GM12801 (cell line): Measurements from ENCODE around the gene C12orf75.

Experiments
- CTCF ChIP-seq: IDR thresholded peaks from one replicate; pipeline ENCODE4 v1.5.1; 2011; ENCODE audit warnings: control low read depth; ENCODE audit not compliant: insufficient read length; ENCODE audit errors: extremely low read depth

The C12orf75 gene

DNA sequence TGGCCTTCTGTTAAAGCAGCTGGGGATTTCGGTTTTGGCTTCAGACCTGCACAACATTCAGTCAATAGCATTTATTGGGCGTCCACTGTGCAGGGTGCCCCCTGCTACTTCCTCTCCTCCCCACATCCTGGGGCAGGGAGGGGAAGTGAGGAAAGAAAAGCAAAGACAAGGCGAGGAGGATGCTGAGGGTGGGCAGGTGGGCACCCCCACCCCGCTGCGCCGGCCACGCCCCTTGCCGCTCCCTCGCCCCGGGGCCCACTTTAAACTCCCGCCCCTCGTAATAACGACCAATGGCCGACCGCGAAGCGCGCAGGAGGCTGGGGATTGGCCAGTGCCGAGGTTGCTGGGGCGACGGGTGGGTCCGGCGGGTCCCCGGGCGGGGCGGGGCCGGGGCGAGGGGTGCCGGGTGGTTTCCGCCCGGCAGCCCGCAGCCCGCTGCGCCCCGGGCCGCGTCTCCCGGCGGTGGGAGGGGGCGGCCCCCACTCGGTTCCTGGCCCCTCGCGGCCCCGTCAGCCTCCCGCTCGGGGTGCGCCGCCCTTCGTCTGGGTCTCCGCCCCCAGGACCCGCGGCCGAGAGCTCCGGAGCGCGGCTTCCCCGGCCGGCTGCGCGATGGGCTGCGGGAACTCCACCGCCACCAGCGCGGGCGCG, at the start of gene C12orf75:
C12orf75 (plus strand) TSS at position 409 of the 648 bp plus-strand sequence; CDS start at position 610, 201 bp downstream.
- no peak for TF ChIP-seq CTCF

GRCh38 chr12:105280966-105281693, 49.4 kb upstream of the C12orf75 start:
- TF ChIP-seq CTCF = no peak

DNA sequence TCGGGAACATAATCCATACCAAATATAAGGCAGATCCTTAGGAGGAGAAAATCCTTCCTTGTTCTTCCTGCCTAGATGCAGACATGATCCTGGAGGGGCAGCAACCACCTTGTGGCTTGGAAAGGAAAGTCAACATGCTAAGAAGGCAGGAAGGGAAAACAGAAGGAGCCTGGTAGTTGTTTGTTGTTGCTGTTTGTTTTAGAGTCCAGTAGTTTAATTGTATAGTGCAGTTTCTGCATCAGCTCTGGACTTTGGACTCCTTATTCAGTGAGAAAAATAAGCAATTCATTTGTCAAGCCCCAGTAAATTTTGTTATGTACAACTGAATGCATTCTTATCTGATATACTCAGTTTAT, 48.8 kb upstream of the C12orf75 start:
- TF ChIP-seq CTCF = no peak

DNA sequence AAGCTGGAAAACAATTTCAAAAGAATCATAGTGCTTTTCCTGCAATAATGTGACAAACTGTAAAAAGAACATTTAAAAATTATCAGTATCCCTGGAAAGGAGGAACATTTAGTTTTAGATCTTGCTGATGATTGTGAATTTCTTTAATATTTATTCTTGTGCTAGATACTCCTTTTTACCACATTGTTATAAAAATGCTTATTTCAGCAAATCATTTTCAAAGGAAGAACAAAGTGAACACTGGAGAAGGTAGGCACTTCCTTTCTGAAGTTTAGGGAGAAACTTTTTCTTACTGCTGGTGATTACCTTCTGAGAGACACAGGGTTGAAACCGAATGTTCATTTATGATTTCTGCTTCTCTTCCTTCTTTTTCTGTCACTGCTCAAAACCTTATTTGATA, 45.1 kb upstream of the C12orf75 start:
- TF ChIP-seq CTCF = no peak

DNA sequence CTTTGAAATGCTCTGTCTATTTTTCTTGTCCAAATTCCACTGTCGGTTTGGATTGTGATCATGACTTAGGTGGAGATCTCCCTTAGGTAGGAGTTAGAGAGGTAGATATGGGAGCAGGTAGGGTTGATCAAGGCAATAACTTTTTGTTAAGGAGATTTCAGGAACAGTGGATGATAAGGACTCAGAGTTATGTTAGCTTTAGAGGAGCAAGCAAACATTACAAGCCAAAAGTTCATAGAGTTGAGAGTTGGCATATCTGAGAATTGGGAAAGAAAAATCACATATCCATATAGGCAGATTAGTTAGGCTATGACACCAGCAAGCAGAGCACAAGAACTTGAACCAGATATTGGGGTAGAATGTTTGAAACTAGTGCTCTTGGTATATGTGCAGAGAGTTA, 43.1 kb upstream of the C12orf75 start:
- TF ChIP-seq CTCF = no peak

DNA sequence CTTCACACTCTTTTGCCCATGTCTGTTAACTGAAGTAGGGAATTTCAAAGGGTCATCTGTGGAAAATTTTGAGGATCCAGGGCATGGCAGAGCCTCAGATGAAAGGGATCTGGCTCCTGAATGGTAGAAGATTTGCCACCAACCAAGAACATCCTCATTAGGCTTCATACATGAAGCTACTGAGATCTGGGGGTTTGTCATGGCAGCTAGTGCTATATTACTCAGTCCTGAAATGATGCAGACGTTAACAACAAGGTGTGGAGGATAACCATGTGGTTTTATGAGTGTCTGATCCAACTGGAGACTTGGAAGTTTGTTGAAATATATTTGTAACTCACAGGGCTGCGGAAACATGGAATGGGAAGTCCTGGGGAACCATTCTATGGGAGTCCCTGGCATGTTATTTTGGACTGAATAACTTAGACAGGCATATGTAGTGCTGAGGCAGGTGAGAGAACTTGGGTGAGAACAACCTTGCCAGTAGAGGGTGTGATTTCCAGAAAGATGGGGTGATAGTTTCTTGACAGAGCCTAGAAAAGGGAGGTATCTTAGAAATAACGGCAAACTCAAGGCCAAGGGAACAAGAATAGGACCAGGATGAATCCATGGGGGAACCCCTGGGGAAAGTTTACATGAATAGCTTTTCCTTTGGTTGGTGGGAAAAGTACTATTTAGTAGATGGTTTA, 42.0 kb upstream of the C12orf75 start:
- TF ChIP-seq CTCF = no peak

DNA sequence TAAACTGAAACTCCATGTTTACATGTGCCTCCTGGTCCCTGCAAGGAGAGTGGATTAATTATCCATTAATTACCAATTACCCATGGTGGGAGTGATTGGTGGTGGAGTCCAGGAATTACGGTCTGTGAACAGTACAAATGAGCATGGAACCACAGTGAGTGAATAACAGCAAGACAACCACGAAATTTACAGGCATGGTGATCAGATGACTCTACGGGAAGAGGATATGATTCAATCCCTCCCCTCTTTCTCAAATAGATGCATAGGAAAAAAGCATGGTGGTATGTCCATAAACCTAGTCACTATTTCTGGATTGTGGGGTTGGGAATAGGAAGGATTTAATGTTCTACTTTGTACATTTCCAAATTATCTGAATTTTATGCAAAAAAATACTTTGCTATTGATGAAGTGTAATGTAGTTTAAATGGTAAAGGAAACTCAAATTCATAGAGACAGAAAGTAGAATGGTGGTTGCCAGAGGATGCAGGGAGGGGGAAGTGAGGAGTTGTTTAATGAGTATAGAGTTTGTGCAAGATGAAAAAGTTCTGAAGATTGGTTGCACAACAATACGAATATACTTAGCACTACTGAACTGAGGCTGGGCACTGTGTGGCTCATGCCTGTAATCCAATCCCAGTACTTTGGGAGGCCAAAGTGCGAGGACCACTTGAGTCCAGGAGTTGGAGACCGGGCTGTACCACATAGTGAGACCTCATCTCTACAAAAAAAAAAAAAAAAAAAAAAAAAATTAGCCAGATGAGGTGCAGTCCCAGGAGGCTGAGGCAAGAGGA, 41.2 kb upstream of the C12orf75 start:
- TF ChIP-seq CTCF = no peak
